ENCODE data around the gene GULP1. TPM values are rescaled to one million over a fixed set of nuclear protein-coding genes. Genes with fewer than 3 reads are reported as not detected.

Gene GULP1
- total and polyA plus RNA-seq, 7 donors = 3.5 to 56.1 (median 50.9) TPM

DNA sequence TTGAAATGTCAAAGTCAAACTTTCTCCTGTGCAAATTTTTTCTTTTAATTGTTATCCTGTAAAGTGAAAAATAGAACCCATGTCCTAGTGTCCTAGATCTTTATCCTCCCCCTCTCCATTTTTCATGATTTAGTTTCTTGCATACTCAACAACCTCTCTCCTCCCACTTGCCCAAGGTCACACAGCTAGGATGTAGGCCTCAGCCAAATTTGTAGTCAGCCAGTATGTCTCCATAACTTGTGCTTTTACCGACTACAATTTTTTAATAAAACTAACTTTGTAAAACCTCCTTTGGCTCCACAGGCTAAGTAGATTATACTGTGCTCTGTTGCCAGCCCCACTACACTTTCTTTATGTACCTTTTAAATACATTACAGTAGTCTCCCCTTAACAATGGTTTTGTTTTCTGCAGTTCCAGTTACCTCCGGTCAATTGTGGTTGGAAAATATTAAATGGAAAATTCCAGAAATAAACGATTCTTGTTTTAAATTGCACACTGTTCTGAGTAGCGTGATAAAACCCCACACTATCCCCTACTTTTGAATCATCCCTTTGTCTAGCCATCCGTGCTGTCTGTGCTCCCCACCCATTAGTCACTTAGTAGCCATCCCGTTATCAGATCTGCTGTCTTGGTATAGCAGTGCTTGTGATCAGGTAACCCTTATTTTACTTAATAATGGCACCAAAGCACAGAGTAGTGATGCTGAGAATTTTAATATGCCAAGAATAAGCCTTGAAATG is 22.8 kb downstream of the GULP1 start:
- H3K4me3 ChIP-seq = no peak overlapping the region
- H3K4me1 ChIP-seq = no peaks in the 10 kb centered on the region
- no peak for TF ChIP-seq EP300 (IDR thresholded peaks at IDR 0.05)
- no peak for TF ChIP-seq POLR2A (IDR thresholded peaks at IDR 0.05)
- no peak for TF ChIP-seq POLR2AphosphoS5 (IDR thresholded peaks at IDR 0.05)
- TF ChIP-seq, protein P1, sequence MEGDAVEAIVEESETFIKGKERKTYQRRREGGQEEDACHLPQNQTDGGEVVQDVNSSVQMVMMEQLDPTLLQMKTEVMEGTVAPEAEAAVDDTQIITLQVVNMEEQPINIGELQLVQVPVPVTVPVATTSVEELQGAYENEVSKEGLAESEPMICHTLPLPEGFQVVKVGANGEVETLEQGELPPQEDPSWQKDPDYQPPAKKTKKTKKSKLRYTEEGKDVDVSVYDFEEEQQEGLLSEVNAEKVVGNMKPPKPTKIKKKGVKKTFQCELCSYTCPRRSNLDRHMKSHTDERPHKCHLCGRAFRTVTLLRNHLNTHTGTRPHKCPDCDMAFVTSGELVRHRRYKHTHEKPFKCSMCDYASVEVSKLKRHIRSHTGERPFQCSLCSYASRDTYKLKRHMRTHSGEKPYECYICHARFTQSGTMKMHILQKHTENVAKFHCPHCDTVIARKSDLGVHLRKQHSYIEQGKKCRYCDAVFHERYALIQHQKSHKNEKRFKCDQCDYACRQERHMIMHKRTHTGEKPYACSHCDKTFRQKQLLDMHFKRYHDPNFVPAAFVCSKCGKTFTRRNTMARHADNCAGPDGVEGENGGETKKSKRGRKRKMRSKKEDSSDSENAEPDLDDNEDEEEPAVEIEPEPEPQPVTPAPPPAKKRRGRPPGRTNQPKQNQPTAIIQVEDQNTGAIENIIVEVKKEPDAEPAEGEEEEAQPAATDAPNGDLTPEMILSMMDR (IDR thresholded peaks at IDR 0.05) = no peak
- H3K36me3 ChIP-seq = no peaks in the 10 kb centered on the region
- peaks cover 0 to 4% (median 0%) of the 10 kb centered on the region in 4 donors for H3K9me3 ChIP-seq
- H3K27me3 ChIP-seq = no peaks in the 10 kb centered on the region
- DNase-seq = no peak
- 90 to 91% methylated on average over 6 of the region's 6 CpGs for WGBS, 2 donors
- intact Hi-C loops (cut with DNase I) = no loop called here
- H3K27ac ChIP-seq = no peak overlapping the region

DNA sequence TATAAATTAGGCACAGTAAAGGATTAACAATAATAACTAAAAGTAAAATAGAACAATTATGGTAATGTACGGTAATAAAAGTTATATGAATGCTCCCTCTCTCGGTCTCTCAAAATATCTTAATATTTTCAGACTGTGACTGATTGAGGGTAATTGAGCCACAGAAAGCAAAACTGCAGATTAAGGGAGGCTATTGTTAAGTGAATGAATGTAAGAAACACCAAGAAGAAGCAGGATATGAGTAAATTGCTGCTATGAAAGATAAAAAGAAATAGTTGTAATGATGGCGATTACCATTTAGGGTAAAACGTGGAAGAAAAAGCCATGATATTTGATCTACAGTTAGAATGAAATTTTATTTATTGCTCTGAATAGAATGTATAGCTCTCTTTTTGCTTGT is 24.1 kb downstream of the GULP1 start:
- H3K36me3 ChIP-seq = no peaks in the 10 kb centered on the region
- intact Hi-C loops (cut with DNase I) = no loop called here
- TF ChIP-seq, protein P1 (IDR thresholded peaks at IDR 0.05) = no peak
- TF ChIP-seq EP300 (IDR thresholded peaks at IDR 0.05) (no peak), POLR2AphosphoS5 (IDR thresholded peaks at IDR 0.05) (no peak), POLR2A (IDR thresholded peaks at IDR 0.05) (no peak)
- no peak overlapping the region for H3K4me3 ChIP-seq
- no peak overlapping the region for H3K27ac ChIP-seq
- peaks cover 0 to 4% (median 0%) of the 10 kb centered on the region in 4 donors for H3K9me3 ChIP-seq
- H3K4me1 ChIP-seq = no peaks in the 10 kb centered on the region
- DNase-seq = no peak
- H3K27me3 ChIP-seq = no peaks in the 10 kb centered on the region
- WGBS, 2 donors = 92 to 93% methylated on average over 4 of the region's 4 CpGs

DNA sequence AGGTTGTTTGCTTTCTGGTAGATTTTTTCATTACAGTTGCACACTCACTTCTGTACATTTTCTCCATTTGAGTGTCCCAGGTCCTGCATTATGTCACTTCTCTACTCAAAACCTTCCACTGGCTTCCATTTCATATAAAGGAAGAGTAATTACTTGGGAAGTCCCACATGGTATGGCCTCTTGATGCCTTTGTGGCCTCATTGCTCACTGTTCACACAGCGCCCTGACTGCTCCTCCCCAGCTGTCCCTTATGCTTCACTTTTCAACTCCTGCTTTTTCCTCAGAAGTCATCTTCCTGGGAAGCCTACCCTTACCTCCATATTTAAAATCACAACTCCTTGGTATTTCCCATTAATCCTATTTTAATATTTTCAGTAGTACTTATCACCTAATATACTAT is 24.7 kb downstream of the GULP1 start:
- Histone ChIP-seq H3K27ac (no peak overlapping the region), H3K27me3 (no peaks in the 10 kb centered on the region), H3K4me3 (no peak overlapping the region), H3K9me3 (peaks cover 0 to 4% (median 0%) of the 10 kb centered on the region in 4 donors), H3K4me1 (no peaks in the 10 kb centered on the region), H3K36me3 (no peaks in the 10 kb centered on the region)
- 86 to 98% methylated on average over 1 of the region's 1 CpG for WGBS, 2 donors
- TF ChIP-seq EP300 (IDR thresholded peaks at IDR 0.05) (no peak), POLR2AphosphoS5 (IDR thresholded peaks at IDR 0.05) (no peak), POLR2A (IDR thresholded peaks at IDR 0.05) (no peak)
- TF ChIP-seq, protein P1 (IDR thresholded peaks at IDR 0.05) = no peak
- intact Hi-C loops (cut with DNase I) = no loop called here
- no peak for DNase-seq

DNA sequence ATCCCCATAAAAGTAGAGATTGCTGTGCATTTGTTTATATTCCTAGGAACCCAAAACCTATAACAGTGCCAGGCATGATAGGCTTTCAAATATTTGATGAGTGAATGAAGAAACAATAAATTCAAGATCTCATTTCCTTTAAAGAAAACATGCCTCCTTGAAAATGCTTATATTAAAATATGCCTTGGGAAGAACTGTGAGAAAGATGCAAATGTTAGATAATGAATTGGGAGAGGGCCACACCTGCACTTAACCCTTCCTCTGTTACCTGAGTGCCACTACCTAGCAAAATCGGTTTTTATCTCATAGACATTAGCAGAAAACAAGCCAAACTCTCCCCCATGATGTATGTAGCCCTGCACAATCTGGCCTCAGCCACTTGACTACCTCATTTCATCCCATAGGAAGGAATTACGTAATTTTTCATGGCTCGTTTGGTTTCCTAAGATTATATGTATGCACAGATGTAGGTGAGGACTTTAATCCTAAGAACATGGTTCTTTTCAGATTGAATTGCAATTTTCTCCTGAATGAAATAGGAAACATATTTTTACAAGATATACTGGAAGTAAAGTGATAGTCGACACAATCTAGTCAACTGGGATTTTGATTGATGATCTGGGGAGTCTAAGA is 25.2 kb downstream of the GULP1 start:
- Histone ChIP-seq H3K27ac (no peak overlapping the region), H3K27me3 (no peaks in the 10 kb centered on the region), H3K9me3 (peaks cover 0 to 4% (median 0%) of the 10 kb centered on the region in 4 donors), H3K36me3 (no peaks in the 10 kb centered on the region), H3K4me3 (no peak overlapping the region), H3K4me1 (no peaks in the 10 kb centered on the region)
- intact Hi-C loops (cut with DNase I) = no loop called here
- TF ChIP-seq POLR2A (IDR thresholded peaks at IDR 0.05) = no peak
- TF ChIP-seq POLR2AphosphoS5 (IDR thresholded peaks at IDR 0.05) = no peak
- no peak for TF ChIP-seq EP300 (IDR thresholded peaks at IDR 0.05)
- TF ChIP-seq, protein P1 (IDR thresholded peaks at IDR 0.05) = no peak
- WGBS, 2 donors = 59 to 81% methylated on average over 4 of the region's 4 CpGs
- DNase-seq = no peak
